Gastrocnemius medialis (tissue), 4 donors: Measurements from ENCODE around the gene MTMR11. TPM values are rescaled to one million over a fixed set of nuclear protein-coding genes. Genes with fewer than 3 reads are reported as not detected.
A peak's percentile ranks its signal among the peaks of the same experiment; 100 is the strongest.

Experiments used
- ATAC-seq, 2 donors: fragments of 150-250 bp; one replicate each; pipeline ENCODE4 v1.9.1; 2016
- DNase-seq, 2 donors: peaks; one replicate each; pipeline ENCODE4 v3.0.0-alpha.2; 2019
- H3K27ac ChIP-seq, 4 donors: fragments of 200-600 bp; sonication (generic); 1 replicate in 1 of 4; 2 replicates in 3 of 4; pipeline ENCODE4 v1.5.1; 2016 to 2018; ENCODE audit warnings: mild to moderate bottlenecking in 2 of 4, moderate library complexity in 1 of 4
- H3K27me3 ChIP-seq, 3 donors: fragments of 200-600 bp; sonication (generic) in 2 of 3; 1 replicate in 1 of 3; 2 replicates in 2 of 3; pipeline versions ENCODE4 v1.5.1 to v1.6.0; 2016 to 2019; ENCODE audit warnings: mild to moderate bottlenecking in 1 of 3, moderate library complexity in 1 of 3
- H3K36me3 ChIP-seq, 2 donors: fragments of 200-600 bp; sonication (generic) in 1 of 2; one replicate each; pipeline ENCODE4 v1.5.1; 2017 to 2018
- H3K4me1 ChIP-seq, 2 donors: fragments of 200-600 bp; sonication (generic) in 1 of 2; one replicate each; pipeline ENCODE4 v1.5.1; 2016 to 2017; ENCODE audit warnings: mild to moderate bottlenecking in 2 of 2
- H3K4me3 ChIP-seq, 4 donors: fragments of 200-600 bp; sonication (generic) in 3 of 4; 1 replicate in 1 of 4; 2 replicates in 3 of 4; pipeline ENCODE4 v1.5.1; 2016 to 2019; ENCODE audit warnings: mild to moderate bottlenecking in 2 of 4
- H3K9me3 ChIP-seq, 3 donors: fragments of 200-600 bp; sonication (generic) in 2 of 3; 1 replicate in 1 of 3; 2 replicates in 2 of 3; pipeline ENCODE4 v1.5.1; 2016 to 2019
- CTCF ChIP-seq, 5 experiments: fragments of 450-650 bp in 3 of 5; fragments of 200-600 bp in 2 of 5; sonication (generic) in 2 of 5; IDR thresholded peaks in 4 of 5; conservative IDR thresholded peaks in 1 of 5; 1 replicate in 4 of 5; 2 replicates in 1 of 5; pipeline ENCODE4 v1.5.1; 2016 to 2019; ENCODE audit warnings: antibody characterized with exemption in 5 of 5, mild to moderate bottlenecking in 3 of 5, moderate library complexity in 3 of 5
- POLR2A ChIP-seq, 2 donors: fragments of 450-650 bp; IDR thresholded peaks; one replicate each; pipeline ENCODE4 v1.6.1; 2017; ENCODE audit warnings: antibody characterized with exemption in 2 of 2, mild to moderate bottlenecking in 2 of 2, moderate library complexity in 2 of 2
- in situ Hi-C, 4 donors: fragments of 200-750 bp; cut with MboI; loops; one replicate each; pipeline versions ENCODE4 v1.15.0 to v1.8.0; 2017; ENCODE audit warnings: low sequenced_read_pairs in 4 of 4
- intact Hi-C: fragments of 100-400 bp; cut with DNase I; formaldehyde crosslinking; loops from one replicate; pipeline ENCODE4 v1.15.1; 2023; ENCODE audit warnings: low total_unique reads
- total RNA-seq, 4 donors: library from RNA; depleted of rRNA; stranded (reverse); fragments of >200 nt; gene quantifications; one replicate each; pipeline versions ENCODE4 v1.1.0 to v1.2.3, GENCODE V29; 2016

Gene MTMR11
- total RNA-seq, 4 donors from 2014 or later, result 1.2 to 4.6 (median 3.5) TPM

DNA sequence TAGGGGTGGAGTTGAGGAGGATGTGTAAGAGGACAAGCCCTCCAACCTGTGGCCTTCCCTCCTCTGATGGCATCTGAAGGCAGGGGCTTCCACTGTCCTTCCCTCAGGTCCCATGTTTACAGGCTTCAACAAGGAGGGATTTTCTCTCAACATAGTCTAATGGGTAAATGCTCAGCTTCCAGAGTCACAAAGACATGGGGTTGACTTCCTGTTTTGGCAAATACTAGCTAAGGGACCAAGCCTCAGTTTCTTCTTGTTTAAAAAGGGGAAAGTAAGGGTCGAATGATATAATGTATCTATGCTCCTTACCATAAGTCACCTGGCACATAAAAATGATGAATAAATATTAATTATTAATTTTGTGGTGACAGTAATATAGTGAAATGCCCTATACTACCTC, 22.1 kb downstream of the MTMR11 start:
- Histone ChIP-seq H3K4me1 (no peaks in the 10 kb centered on the region), H3K4me3 (no peak overlapping the region), H3K9me3 (no peaks in the 10 kb centered on the region), H3K27ac (no peak overlapping the region), H3K27me3 (peaks cover 11 to 19% (median 13%) of the 10 kb centered on the region in 3 donors), H3K36me3 (no peaks in the 10 kb centered on the region)
- intact Hi-C loops (no loop called here), in situ Hi-C loops (no loop called here)
- no peak for DNase-seq
- TF ChIP-seq CTCF (IDR thresholded peaks at IDR 0.05 in 4 of 5, conservative IDR thresholded peaks at IDR 0.05 in 1 of 5), result no peak
- no peak for TF ChIP-seq POLR2A (IDR thresholded peaks at IDR 0.05)
- ATAC-seq, result no peak

GRCh38 chr1:149906570-149907075, 30.1 kb downstream of the MTMR11 start:
- no peaks in the 10 kb centered on the region for H3K4me1 ChIP-seq
- intact Hi-C loops (no loop called here), in situ Hi-C loops (no loop called here)
- no peaks in the 10 kb centered on the region for H3K9me3 ChIP-seq
- H3K36me3 ChIP-seq, result no peaks in the 10 kb centered on the region
- no peaks in the 10 kb centered on the region for H3K27me3 ChIP-seq
- ATAC-seq (no peak), DNase-seq (no peak)
- H3K4me3 ChIP-seq, result no peak overlapping the region
- TF ChIP-seq CTCF (IDR thresholded peaks at IDR 0.05 in 4 of 5, conservative IDR thresholded peaks at IDR 0.05 in 1 of 5) (no peak), POLR2A (IDR thresholded peaks at IDR 0.05) (no peak)
- no peak overlapping the region for H3K27ac ChIP-seq

GRCh38 chr1:149903836-149904491, 32.7 kb downstream of the MTMR11 start:
- no peak for ATAC-seq
- Histone ChIP-seq H3K36me3 (no peaks in the 10 kb centered on the region), H3K4me1 (peaks cover 11% of the 10 kb centered on the region in 2 donors), H3K27ac (no peak overlapping the region), H3K27me3 (no peaks in the 10 kb centered on the region), H3K4me3 (no peak overlapping the region), H3K9me3 (no peaks in the 10 kb centered on the region)
- in situ Hi-C loops, result no loop called here
- TF ChIP-seq POLR2A (IDR thresholded peaks at IDR 0.05), result no peak
- TF ChIP-seq CTCF (IDR thresholded peaks at IDR 0.05 in 4 of 5, conservative IDR thresholded peaks at IDR 0.05 in 1 of 5), result no peak
- intact Hi-C loops, result no loop called here
- DNase-seq, result no peak

- no peaks in the 10 kb centered on the region for H3K9me3 ChIP-seq
- peak within 1 kb of the TSS; percentile 82 to 90 (median 88) for H3K27ac ChIP-seq
- in situ Hi-C loops (no loop called here), intact Hi-C loops (loop anchor here (1.0 kb wide), 1 partner anchor 28 kb away; the partner anchor contains the start of gene SF3B4)
- peaks cover 11% of the 10 kb centered on the region in 2 donors for H3K4me1 ChIP-seq
- DNase-seq, result peak; percentile 91 to 92
- TF ChIP-seq POLR2A (IDR thresholded peaks at IDR 0.05), result peak; percentile 77 to 80
- no peak for TF ChIP-seq CTCF (IDR thresholded peaks at IDR 0.05 in 4 of 5, conservative IDR thresholded peaks at IDR 0.05 in 1 of 5)
- peak; percentile 99 for ATAC-seq
- no peaks in the 10 kb centered on the region for H3K36me3 ChIP-seq
- no peaks in the 10 kb centered on the region for H3K27me3 ChIP-seq
- H3K4me3 ChIP-seq, result peak within 1 kb of the TSS; percentile 59 to 81 (median 66)
Measured at GRCh38 chr1:149899460-149900284, 37.0 kb downstream of the MTMR11 start, which contains the start of gene BOLA1. TSS of gene BOLA1 (plus strand) at chr1:149899568. CDS start at chr1:149900060, 492 bp downstream.
